Vagina (tissue), 2 donors: ENCODE measurements around the gene BLM. TPM values are rescaled to one million over a fixed set of nuclear protein-coding genes. Genes with fewer than 3 reads are reported as not detected.
A peak's percentile ranks its signal among the peaks of the same experiment; 100 is the strongest.

Experiments used
- DNase-seq, 2 donors: peaks; one replicate each; pipeline ENCODE4 v3.0.0-alpha.2; 2017; ENCODE audit errors: extremely low spot score in 2 of 2
- H3K27ac ChIP-seq: fragments of 200-600 bp; sonication (generic); one replicate; pipeline ENCODE4 v1.5.1; 2019
- H3K27me3 ChIP-seq: fragments of 200-600 bp; sonication (generic); one replicate; pipeline ENCODE4 v1.5.1; 2019
- H3K36me3 ChIP-seq, 2 donors: fragments of 200-600 bp; sonication (generic); one replicate each; pipeline ENCODE4 v1.5.1; 2017 to 2019
- H3K4me1 ChIP-seq: fragments of 200-600 bp; sonication (generic); one replicate; pipeline ENCODE4 v1.5.1; 2019
- H3K4me3 ChIP-seq, 2 donors: fragments of 200-600 bp; sonication (generic); 1 replicate in 1 of 2; 2 replicates in 1 of 2; pipeline ENCODE4 v1.5.1; 2016 to 2019
- H3K9me3 ChIP-seq: fragments of 200-600 bp; sonication (generic); one replicate; pipeline ENCODE4 v1.5.1; 2019
- POLR2A ChIP-seq, 2 donors: fragments of 450-650 bp; IDR thresholded peaks; one replicate each; pipeline ENCODE4 v1.6.1; 2017; ENCODE audit warnings: antibody characterized with exemption in 2 of 2, mild to moderate bottlenecking in 2 of 2, moderate library complexity in 2 of 2
- POLR2AphosphoS5 ChIP-seq, 2 donors: sonication (generic); formaldehyde crosslinking; IDR thresholded peaks; one replicate each; pipeline ENCODE4 v1.9.0; 2017; ENCODE audit warnings: antibody characterized with exemption in 2 of 2, mild to moderate bottlenecking in 2 of 2, low read depth in 1 of 2; ENCODE audit not compliant: insufficient read depth in 1 of 2
- intact Hi-C: fragments of 100-400 bp; cut with DNase I; formaldehyde crosslinking; loops from one replicate; pipeline ENCODE4 v1.15.1; 2023
- total RNA-seq: library from RNA; depleted of rRNA; stranded (reverse); fragments of >200 nt; gene quantifications from one replicate; pipeline ENCODE4 v1.2.3, GENCODE V29; 2016
- TF ChIP-seq, protein P1 (sequence below), 3 experiments: fragments of 450-650 bp in 2 of 3; fragments of 200-600 bp in 1 of 3; sonication (generic) in 1 of 3; IDR thresholded peaks; one replicate each; pipeline ENCODE4 v1.5.1; 2017 to 2019; ENCODE audit warnings: antibody characterized with exemption in 3 of 3, mild to moderate bottlenecking in 2 of 3, moderate library complexity in 2 of 3

The BLM gene
- total RNA-seq, 1 donor from 2014 or later, result 1.7 TPM

DNA sequence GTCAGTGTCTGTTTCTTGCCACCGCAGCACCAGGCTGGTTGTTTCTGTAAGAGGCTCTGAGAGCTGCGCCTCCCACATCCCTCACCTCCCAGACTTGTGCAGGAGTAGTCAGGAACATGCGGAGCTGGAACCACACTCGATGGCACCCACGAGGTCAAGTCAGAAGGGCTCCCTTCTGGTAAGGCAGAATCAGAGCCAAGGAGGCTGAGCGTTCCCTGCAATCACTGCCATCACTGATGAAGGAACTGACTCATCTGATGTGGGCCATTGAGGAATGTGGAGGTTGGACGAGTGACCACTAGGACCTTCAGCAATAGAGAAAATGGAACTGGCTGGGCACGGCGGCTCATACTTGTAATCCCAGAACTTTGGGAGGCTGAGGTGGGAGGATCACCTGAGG, 35.7 kb upstream of the BLM start:
- no peak for DNase-seq
- intact Hi-C loops, result no loop called here
- Histone ChIP-seq H3K27me3 (no peaks in the 10 kb centered on the region), H3K36me3 (no peaks in the 10 kb centered on the region), H3K27ac (peak overlapping the region; percentile 84), H3K4me3 (no peak overlapping the region), H3K9me3 (no peaks in the 10 kb centered on the region), H3K4me1 (peaks cover 13% of the 10 kb centered on the region)
- TF ChIP-seq POLR2A (IDR thresholded peaks at IDR 0.05) (no peak), POLR2AphosphoS5 (IDR thresholded peaks at IDR 0.05; ENCODE audit: insufficient read depth in 1 of 2, low read depth in 1 of 2) (no peak)
- TF ChIP-seq, protein P1, sequence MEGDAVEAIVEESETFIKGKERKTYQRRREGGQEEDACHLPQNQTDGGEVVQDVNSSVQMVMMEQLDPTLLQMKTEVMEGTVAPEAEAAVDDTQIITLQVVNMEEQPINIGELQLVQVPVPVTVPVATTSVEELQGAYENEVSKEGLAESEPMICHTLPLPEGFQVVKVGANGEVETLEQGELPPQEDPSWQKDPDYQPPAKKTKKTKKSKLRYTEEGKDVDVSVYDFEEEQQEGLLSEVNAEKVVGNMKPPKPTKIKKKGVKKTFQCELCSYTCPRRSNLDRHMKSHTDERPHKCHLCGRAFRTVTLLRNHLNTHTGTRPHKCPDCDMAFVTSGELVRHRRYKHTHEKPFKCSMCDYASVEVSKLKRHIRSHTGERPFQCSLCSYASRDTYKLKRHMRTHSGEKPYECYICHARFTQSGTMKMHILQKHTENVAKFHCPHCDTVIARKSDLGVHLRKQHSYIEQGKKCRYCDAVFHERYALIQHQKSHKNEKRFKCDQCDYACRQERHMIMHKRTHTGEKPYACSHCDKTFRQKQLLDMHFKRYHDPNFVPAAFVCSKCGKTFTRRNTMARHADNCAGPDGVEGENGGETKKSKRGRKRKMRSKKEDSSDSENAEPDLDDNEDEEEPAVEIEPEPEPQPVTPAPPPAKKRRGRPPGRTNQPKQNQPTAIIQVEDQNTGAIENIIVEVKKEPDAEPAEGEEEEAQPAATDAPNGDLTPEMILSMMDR (IDR thresholded peaks at IDR 0.05), result no peak

DNA sequence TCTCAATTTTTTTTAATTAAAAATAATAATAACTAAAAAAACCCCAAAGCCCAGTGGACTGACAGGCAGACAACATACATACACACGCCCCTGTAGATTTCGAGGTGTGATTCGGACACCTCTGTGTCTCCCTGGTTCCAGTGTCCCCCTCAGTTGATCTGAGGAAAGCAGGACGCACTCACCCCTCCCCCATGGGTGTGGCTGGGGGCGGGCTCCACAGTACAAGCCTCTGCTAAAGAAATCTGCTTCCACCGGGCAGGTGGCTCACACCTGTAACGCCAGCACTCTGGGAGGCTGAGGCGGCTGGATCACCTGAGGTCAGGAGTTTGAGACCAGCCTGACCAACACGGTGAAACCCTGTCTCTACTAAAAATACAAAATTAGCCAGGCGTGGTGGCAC, 33.8 kb upstream of the BLM start:
- Histone ChIP-seq H3K36me3 (no peaks in the 10 kb centered on the region), H3K4me3 (no peak overlapping the region), H3K4me1 (peaks cover 13% of the 10 kb centered on the region), H3K27ac (no peak overlapping the region), H3K27me3 (no peaks in the 10 kb centered on the region), H3K9me3 (no peaks in the 10 kb centered on the region)
- intact Hi-C loops, result no loop called here
- DNase-seq, result no peak
- TF ChIP-seq, protein P1 (IDR thresholded peaks at IDR 0.05), result no peak
- TF ChIP-seq POLR2AphosphoS5 (IDR thresholded peaks at IDR 0.05; ENCODE audit: insufficient read depth in 1 of 2, low read depth in 1 of 2), result no peak
- TF ChIP-seq POLR2A (IDR thresholded peaks at IDR 0.05), result no peak

DNA sequence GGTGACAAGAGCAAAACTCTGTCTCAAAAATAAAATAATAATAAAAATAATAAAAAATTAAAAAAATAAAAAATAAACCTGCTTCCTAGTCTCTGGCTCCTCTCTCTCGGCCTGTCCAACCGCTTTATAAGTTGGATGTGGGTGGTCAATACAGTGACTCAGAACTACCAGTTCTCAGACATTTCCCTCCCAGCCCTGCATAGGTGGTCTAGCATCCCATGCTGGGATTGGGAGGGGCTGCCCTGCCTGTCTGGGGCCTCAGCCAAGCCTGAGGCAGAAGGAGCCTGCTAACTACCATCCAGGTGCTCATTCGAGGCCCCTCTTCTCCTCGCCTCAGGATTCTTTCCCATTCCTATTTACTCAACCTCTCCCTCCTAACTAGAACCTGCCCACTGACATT, 33.3 kb upstream of the BLM start:
- H3K4me3 ChIP-seq, result no peak overlapping the region
- H3K36me3 ChIP-seq, result no peaks in the 10 kb centered on the region
- no peak for TF ChIP-seq POLR2A (IDR thresholded peaks at IDR 0.05)
- TF ChIP-seq, protein P1 (IDR thresholded peaks at IDR 0.05), result no peak
- TF ChIP-seq POLR2AphosphoS5 (IDR thresholded peaks at IDR 0.05; ENCODE audit: insufficient read depth in 1 of 2, low read depth in 1 of 2), result no peak
- peaks cover 13% of the 10 kb centered on the region for H3K4me1 ChIP-seq
- no peaks in the 10 kb centered on the region for H3K27me3 ChIP-seq
- H3K27ac ChIP-seq, result no peak overlapping the region
- H3K9me3 ChIP-seq, result no peaks in the 10 kb centered on the region
- no peak for DNase-seq
- intact Hi-C loops, result no loop called here

DNA sequence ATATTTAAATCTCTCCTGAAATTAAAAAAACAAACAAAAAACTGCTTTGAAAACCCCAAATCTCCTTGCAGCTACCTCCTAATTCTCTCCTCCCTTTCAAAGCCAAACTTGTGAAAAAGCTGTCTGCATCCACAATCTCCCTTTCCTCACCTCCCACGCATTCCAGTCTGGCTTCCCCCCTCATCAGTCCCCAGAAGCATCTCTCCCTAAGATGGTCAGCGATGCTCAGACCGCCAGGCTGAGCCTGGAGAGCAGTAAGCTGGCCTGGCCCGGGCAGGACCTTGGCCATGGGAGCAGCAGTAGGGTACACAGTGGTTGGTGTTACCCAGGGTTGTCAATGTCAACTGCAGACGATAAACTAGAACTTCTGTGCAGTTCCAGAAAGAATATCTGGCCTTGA, 32.9 kb upstream of the BLM start:
- H3K4me1 ChIP-seq, result peaks cover 13% of the 10 kb centered on the region
- intact Hi-C loops, result no loop called here
- no peak overlapping the region for H3K4me3 ChIP-seq
- DNase-seq, result no peak
- no peak overlapping the region for H3K27ac ChIP-seq
- no peaks in the 10 kb centered on the region for H3K9me3 ChIP-seq
- H3K36me3 ChIP-seq, result no peaks in the 10 kb centered on the region
- no peak for TF ChIP-seq POLR2A (IDR thresholded peaks at IDR 0.05)
- TF ChIP-seq, protein P1 (IDR thresholded peaks at IDR 0.05), result no peak
- TF ChIP-seq POLR2AphosphoS5 (IDR thresholded peaks at IDR 0.05; ENCODE audit: insufficient read depth in 1 of 2, low read depth in 1 of 2), result no peak
- H3K27me3 ChIP-seq, result no peaks in the 10 kb centered on the region

DNA sequence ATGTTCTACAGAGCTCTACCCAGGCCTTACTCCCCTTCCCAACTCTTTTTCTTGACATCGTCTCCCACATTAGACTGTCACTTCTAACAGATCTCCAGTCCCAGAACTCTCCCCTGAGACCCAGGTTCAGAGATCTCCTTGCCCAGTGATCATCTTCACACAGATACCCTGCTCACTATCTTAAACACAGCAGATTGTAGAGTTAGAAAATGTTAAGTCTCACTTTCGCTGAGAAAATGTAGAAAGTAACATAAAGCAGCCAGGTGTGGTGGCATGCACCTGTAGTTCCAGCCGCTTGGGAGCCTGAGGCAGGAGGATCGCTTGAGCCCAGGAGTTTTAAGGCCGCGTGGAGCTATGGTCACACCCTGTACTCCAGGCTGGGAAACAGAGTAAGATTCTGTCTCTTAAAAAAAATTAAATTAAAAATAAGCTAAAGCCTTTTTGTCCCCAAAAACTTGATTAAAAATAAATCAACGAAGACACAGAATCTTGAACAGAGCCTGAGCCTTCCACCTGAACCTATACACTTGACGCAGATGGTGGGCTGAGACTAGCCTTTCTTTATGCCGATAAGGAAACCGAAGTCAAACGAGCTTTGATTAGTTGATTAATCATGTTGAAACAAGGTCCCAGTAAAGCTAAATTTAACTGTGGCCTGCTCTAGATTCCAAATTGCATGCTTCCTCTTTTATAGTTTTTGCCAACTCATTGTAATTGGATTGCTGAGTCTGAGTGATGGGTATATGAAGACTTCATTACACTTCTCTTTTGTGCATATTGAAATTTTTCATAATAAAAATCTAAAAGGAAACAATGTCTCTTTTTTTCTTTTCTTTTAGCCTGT, 31.3 kb upstream of the BLM start:
- no peak for DNase-seq
- Histone ChIP-seq H3K9me3 (no peaks in the 10 kb centered on the region), H3K4me3 (no peak overlapping the region), H3K4me1 (peaks cover 4% of the 10 kb centered on the region), H3K27ac (no peak overlapping the region), H3K27me3 (no peaks in the 10 kb centered on the region), H3K36me3 (no peaks in the 10 kb centered on the region)
- intact Hi-C loops, result no loop called here
- TF ChIP-seq, protein P1 (IDR thresholded peaks at IDR 0.05), result no peak
- TF ChIP-seq POLR2A (IDR thresholded peaks at IDR 0.05), result no peak
